ENCODE data around the gene JAK2. TPM values are rescaled to one million over a fixed set of nuclear protein-coding genes. Genes with fewer than 3 reads are reported as not detected.
A peak's percentile ranks its signal among the peaks of the same experiment; 100 is the strongest.

JAK2 gene
- total RNA-seq, 1 experiment from 2014 or later: 1.4 TPM

DNA sequence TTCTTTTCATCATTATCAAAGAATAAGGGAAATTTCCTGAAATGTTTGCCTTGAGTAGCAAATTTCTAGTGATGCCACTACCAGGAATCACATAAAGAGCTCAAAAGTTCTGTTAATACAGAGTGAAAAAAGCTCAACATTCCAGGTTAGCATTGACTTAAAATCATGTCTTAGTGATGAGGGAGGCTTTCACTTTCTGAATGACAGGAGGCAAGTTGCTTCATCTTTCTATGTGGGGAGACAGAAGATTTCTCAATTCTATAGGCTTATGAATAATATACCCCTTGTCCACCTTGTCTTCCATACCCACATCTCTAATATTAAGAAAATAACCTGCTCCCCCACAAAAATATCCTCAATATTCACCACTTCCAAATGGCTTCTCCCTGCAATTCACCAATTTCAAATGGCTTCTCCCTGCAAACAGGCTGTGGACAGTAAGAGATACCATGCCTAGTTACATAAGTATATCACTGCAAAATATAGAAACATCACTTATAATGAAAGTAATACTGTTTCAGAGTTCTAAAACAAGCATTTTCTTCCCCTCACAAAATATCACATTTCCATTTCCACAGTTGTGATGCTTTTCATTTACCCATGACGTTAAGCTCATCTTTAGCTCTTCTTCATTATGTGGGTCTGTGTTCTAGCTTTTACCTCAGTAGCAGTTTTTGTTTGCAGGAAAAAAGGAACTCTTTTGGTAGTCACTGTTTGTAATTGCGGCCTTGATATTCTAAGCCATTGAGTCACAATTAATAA lies 2.2 kb upstream of the JAK2 start:
- CTCF ChIA-PET: no interaction called here
- no peak overlapping the region for H3K27ac Mint-ChIP-seq (ENCODE audit: unreplicated experiment)

GRCh38 chr9:4983601-4984165 lies 1.4 kb upstream of the JAK2 start:
- DNase-seq: no peak
- Mint-ChIP-seq H3K27me3 (ENCODE audit: insufficient read depth, unreplicated experiment) (peaks cover 5% of the 10 kb centered on the region), H3K4me3 (ENCODE audit: unreplicated experiment) (peak overlapping the region; percentile 76), H3K36me3 (ENCODE audit: insufficient read depth, unreplicated experiment) (peaks cover 9% of the 10 kb centered on the region), H3K9me3 (ENCODE audit: unreplicated experiment) (no peaks in the 10 kb centered on the region), H3K27ac (ENCODE audit: unreplicated experiment) (peak overlapping the region; percentile 87), H3K4me1 (ENCODE audit: low read depth, unreplicated experiment) (peaks cover 15% of the 10 kb centered on the region)
- H3K4me1 ChIP-seq: peaks cover 3% of the 10 kb centered on the region; the same call in 1 of the 2 replicates
- ChIA-PET POLR2A (no interaction called here), CTCF (no interaction called here)
- H3K4me3 ChIP-seq (ENCODE audit: low read depth, low read length): peak overlapping the region; percentile 63
- H3K36me3 ChIP-seq (ENCODE audit: control insufficient read depth, insufficient read depth, low read length): no peaks in the 10 kb centered on the region
- no peaks in the 10 kb centered on the region for H3K9me3 ChIP-seq
- intact Hi-C loops (cut with micrococcal nuclease; ENCODE audit: unreplicated experiment): loop anchor here (10.0 kb wide), 3 partner anchors 319 to 611 kb away; partner anchors contain the start of genes PLPP6 and SPATA6L
- no TSS peak for BruUV-seq (replicated peaks)
- H3K27me3 ChIP-seq (replicated peaks; ENCODE audit: control insufficient read depth, insufficient read depth, low read length): no peaks in the 10 kb centered on the region
- TF ChIP-seq, protein P1, sequence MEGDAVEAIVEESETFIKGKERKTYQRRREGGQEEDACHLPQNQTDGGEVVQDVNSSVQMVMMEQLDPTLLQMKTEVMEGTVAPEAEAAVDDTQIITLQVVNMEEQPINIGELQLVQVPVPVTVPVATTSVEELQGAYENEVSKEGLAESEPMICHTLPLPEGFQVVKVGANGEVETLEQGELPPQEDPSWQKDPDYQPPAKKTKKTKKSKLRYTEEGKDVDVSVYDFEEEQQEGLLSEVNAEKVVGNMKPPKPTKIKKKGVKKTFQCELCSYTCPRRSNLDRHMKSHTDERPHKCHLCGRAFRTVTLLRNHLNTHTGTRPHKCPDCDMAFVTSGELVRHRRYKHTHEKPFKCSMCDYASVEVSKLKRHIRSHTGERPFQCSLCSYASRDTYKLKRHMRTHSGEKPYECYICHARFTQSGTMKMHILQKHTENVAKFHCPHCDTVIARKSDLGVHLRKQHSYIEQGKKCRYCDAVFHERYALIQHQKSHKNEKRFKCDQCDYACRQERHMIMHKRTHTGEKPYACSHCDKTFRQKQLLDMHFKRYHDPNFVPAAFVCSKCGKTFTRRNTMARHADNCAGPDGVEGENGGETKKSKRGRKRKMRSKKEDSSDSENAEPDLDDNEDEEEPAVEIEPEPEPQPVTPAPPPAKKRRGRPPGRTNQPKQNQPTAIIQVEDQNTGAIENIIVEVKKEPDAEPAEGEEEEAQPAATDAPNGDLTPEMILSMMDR (IDR thresholded peaks at IDR 0.05; ENCODE audit: insufficient read depth in 1 of 2, low read depth in 1 of 2, low read length in 1 of 2, severe bottlenecking in 1 of 2, unreplicated experiment in 1 of 2): no peak

More for the DNA sequence above, 2.2 kb upstream of the JAK2 start:
- Histone ChIP-seq H3K36me3 (ENCODE audit: control insufficient read depth, insufficient read depth, low read length) (no peaks in the 10 kb centered on the region), H3K4me1 (peaks cover 3% of the 10 kb centered on the region; the same call in 1 of the 2 replicates), H3K4me3 (ENCODE audit: low read depth, low read length) (no peak overlapping the region), H3K27me3 (replicated peaks; ENCODE audit: control insufficient read depth, insufficient read depth, low read length) (no peaks in the 10 kb centered on the region), H3K9me3 (no peaks in the 10 kb centered on the region)
- POLR2A ChIA-PET: no interaction called here
- no TSS peak for BruUV-seq (replicated peaks)
- H3K36me3 Mint-ChIP-seq (ENCODE audit: insufficient read depth, unreplicated experiment): peaks cover 9% of the 10 kb centered on the region
- no peak for DNase-seq
- TF ChIP-seq, protein P1 (IDR thresholded peaks at IDR 0.05; ENCODE audit: insufficient read depth in 1 of 2, low read depth in 1 of 2, low read length in 1 of 2, severe bottlenecking in 1 of 2, unreplicated experiment in 1 of 2): no peak
- H3K4me3 Mint-ChIP-seq (ENCODE audit: unreplicated experiment): no peak overlapping the region
- H3K27me3 Mint-ChIP-seq (ENCODE audit: insufficient read depth, unreplicated experiment): peaks cover 5% of the 10 kb centered on the region
- intact Hi-C loops (cut with micrococcal nuclease; ENCODE audit: unreplicated experiment): loop anchor here (10.0 kb wide), 3 partner anchors 318 to 612 kb away; partner anchors contain the start of genes PLPP6 and SPATA6L
- peaks cover 15% of the 10 kb centered on the region for H3K4me1 Mint-ChIP-seq (ENCODE audit: low read depth, unreplicated experiment)
- H3K9me3 Mint-ChIP-seq (ENCODE audit: unreplicated experiment): no peaks in the 10 kb centered on the region

DNA sequence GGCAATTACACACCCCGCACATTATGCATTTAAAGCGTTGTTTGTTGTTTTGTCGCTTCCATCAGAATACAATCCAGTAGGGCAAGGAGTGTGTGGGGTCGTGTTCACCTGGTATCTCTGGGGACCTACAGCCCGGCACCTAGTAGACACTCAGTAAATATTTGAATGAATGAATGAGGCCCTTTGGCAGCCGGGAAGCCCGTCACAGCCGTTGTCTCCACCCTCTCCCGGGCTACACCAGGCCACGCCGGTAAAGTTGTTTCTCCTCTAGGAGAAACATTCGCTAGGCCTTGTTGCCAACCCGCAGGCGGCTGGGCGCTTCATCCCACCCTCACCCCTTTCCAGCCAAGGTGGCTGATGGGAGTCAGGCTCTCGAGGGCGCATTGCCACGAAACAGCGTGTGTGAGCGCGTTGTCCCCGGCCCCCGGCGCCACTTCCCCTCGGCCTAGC lies 876 bp upstream of the JAK2 start:
- Histone ChIP-seq H3K4me3 (ENCODE audit: low read depth, low read length) (peak overlapping the region; percentile 63), H3K4me1 (peaks cover 3% of the 10 kb centered on the region; the same call in 1 of the 2 replicates), H3K27me3 (replicated peaks; ENCODE audit: control insufficient read depth, insufficient read depth, low read length) (no peaks in the 10 kb centered on the region), H3K36me3 (ENCODE audit: control insufficient read depth, insufficient read depth, low read length) (no peaks in the 10 kb centered on the region), H3K9me3 (no peaks in the 10 kb centered on the region)
- peaks cover 5% of the 10 kb centered on the region for H3K27me3 Mint-ChIP-seq (ENCODE audit: insufficient read depth, unreplicated experiment)
- peak overlapping the region; percentile 87 for H3K27ac Mint-ChIP-seq (ENCODE audit: unreplicated experiment)
- no TSS peak for BruUV-seq (replicated peaks)
- H3K36me3 Mint-ChIP-seq (ENCODE audit: insufficient read depth, unreplicated experiment): peaks cover 9% of the 10 kb centered on the region
- H3K4me3 Mint-ChIP-seq (ENCODE audit: unreplicated experiment): peak overlapping the region; percentile 76
- intact Hi-C loops (cut with micrococcal nuclease; ENCODE audit: unreplicated experiment): loop anchor here (10.0 kb wide), 3 partner anchors 319 to 611 kb away; partner anchors contain the start of genes PLPP6 and SPATA6L
- H3K9me3 Mint-ChIP-seq (ENCODE audit: unreplicated experiment): no peaks in the 10 kb centered on the region
- TF ChIP-seq, protein P1 (IDR thresholded peaks at IDR 0.05; ENCODE audit: insufficient read depth in 1 of 2, low read depth in 1 of 2, low read length in 1 of 2, severe bottlenecking in 1 of 2, unreplicated experiment in 1 of 2): no peak
- H3K4me1 Mint-ChIP-seq (ENCODE audit: low read depth, unreplicated experiment): peaks cover 15% of the 10 kb centered on the region
- ChIA-PET CTCF (interaction anchor here (0.9 kb wide), 1 partner anchor 222 kb away, joined by 3 read pairs; no protein-coding TSS in a partner anchor), POLR2A (no interaction called here)
- DNase-seq: peak in 1 of 2 experiments; percentile 40

All from Caco-2 (cell line).